K562 (cell line): ENCODE results near the gene BHLHE40. TPM values are rescaled to one million over a fixed set of nuclear protein-coding genes. Genes with fewer than 3 reads are reported as not detected.

Source experiments
- EP400 ChIP-seq: fragments of 450-650 bp; IDR thresholded peaks from 2 replicates; pipeline ENCODE4 v1.6.1; 2017; ENCODE audit warnings: antibody characterized with exemption, mild to moderate bottlenecking, moderate library complexity
- MGA ChIP-seq: fragments of 450-650 bp; IDR thresholded peaks from 2 replicates; pipeline ENCODE4 v1.6.1; 2016; ENCODE audit warnings: mild to moderate bottlenecking, moderate library complexity
- PYGO2 ChIP-seq: fragments of 450-650 bp; IDR thresholded peaks from 2 replicates; pipeline ENCODE4 v1.6.1; 2016; ENCODE audit warnings: mild to moderate bottlenecking, missing genetic modification characterization, moderate library complexity, missing compliant biosample characterization
- THRAP3 ChIP-seq: fragments of 450-650 bp; IDR thresholded peaks from 2 replicates; pipeline ENCODE4 v1.6.1; 2016; ENCODE audit warnings: mild to moderate bottlenecking, inconsistent platforms, borderline replicate concordance
- ZFP30 ChIP-seq: fragments of 250-450 bp; sonication (Bioruptor Pico); IDR thresholded peaks from 2 replicates; pipeline ENCODE4 v1.8.0; 2022; ENCODE audit warnings: moderate library complexity, mild to moderate bottlenecking, inconsistent platforms, borderline replicate concordance
- ZNF143 ChIP-seq: sonication (generic); formaldehyde crosslinking; IDR thresholded peaks from 2 replicates; pipeline ENCODE4 v1.9.0; 2022; ENCODE audit warnings: mild to moderate bottlenecking, missing genetic modification reagents
- ZNF436 ChIP-seq: fragments of 250-450, 450-650 bp; sonication (Bioruptor Pico); formaldehyde crosslinking; IDR thresholded peaks from 2 replicates; pipeline ENCODE4 v1.7.0; 2020; ENCODE audit warnings: mild to moderate bottlenecking
- polyA plus RNA-seq, 8 experiments: library from polyadenylated mRNA; depleted of rRNA in 4 of 8; stranded (reverse) in 5 of 8; unstranded in 3 of 8; fragments of >200 nt; fragmentation: Nextera tagmentation in 2 of 8; fragmentation: Illumina TruSeq in 1 of 8; extraction: Ambion mirVana in 2 of 8; extraction: Trizol in 1 of 8; gene quantifications; 2 replicates each; pipeline versions ENCODE4 v1.2.1 to v1.2.3, GENCODE V29; 2011 to 2014; ENCODE audit warnings: inconsistent platforms in 1 of 8, missing spikeins in 1 of 8
- total RNA-seq, 7 experiments: library from RNA; depleted of rRNA in 6 of 7; stranded (reverse); fragments of >200 nt in 6 of 7; fragmentation: Illumina TruSeq in 2 of 7; extraction: Trizol in 2 of 7; gene quantifications; 2 replicates each; pipeline versions ENCODE4 v1.2.1 to v1.2.3, GENCODE V29; 2011 to 2021; ENCODE audit warnings: low replicate concordance in 1 of 7
- TF ChIP-seq, protein P1 (sequence below): fragments of 250-450 bp; sonication (Bioruptor Pico); IDR thresholded peaks from 2 replicates; pipeline ENCODE4 v1.4.0; 2020
- TF ChIP-seq, protein P2 (sequence below): sonication (generic); formaldehyde crosslinking; IDR thresholded peaks from 2 replicates; pipeline ENCODE4 v1.5.0; 2020; ENCODE audit warnings: missing genetic modification reagents

The BHLHE40 gene
- total and polyA plus RNA-seq, 9 of the 15 experiments (the other 6 are each of a cell fraction or from before 2014, with no cell fraction given): 12.0 to 83.9 (median 31.4) TPM

- TF ChIP-seq MGA: no peak
- no peak for TF ChIP-seq ZNF436 (CRISPR knock-in tag)
- TF ChIP-seq ZNF143 (CRISPR knock-in tag): no peak
- TF ChIP-seq, protein P1, sequence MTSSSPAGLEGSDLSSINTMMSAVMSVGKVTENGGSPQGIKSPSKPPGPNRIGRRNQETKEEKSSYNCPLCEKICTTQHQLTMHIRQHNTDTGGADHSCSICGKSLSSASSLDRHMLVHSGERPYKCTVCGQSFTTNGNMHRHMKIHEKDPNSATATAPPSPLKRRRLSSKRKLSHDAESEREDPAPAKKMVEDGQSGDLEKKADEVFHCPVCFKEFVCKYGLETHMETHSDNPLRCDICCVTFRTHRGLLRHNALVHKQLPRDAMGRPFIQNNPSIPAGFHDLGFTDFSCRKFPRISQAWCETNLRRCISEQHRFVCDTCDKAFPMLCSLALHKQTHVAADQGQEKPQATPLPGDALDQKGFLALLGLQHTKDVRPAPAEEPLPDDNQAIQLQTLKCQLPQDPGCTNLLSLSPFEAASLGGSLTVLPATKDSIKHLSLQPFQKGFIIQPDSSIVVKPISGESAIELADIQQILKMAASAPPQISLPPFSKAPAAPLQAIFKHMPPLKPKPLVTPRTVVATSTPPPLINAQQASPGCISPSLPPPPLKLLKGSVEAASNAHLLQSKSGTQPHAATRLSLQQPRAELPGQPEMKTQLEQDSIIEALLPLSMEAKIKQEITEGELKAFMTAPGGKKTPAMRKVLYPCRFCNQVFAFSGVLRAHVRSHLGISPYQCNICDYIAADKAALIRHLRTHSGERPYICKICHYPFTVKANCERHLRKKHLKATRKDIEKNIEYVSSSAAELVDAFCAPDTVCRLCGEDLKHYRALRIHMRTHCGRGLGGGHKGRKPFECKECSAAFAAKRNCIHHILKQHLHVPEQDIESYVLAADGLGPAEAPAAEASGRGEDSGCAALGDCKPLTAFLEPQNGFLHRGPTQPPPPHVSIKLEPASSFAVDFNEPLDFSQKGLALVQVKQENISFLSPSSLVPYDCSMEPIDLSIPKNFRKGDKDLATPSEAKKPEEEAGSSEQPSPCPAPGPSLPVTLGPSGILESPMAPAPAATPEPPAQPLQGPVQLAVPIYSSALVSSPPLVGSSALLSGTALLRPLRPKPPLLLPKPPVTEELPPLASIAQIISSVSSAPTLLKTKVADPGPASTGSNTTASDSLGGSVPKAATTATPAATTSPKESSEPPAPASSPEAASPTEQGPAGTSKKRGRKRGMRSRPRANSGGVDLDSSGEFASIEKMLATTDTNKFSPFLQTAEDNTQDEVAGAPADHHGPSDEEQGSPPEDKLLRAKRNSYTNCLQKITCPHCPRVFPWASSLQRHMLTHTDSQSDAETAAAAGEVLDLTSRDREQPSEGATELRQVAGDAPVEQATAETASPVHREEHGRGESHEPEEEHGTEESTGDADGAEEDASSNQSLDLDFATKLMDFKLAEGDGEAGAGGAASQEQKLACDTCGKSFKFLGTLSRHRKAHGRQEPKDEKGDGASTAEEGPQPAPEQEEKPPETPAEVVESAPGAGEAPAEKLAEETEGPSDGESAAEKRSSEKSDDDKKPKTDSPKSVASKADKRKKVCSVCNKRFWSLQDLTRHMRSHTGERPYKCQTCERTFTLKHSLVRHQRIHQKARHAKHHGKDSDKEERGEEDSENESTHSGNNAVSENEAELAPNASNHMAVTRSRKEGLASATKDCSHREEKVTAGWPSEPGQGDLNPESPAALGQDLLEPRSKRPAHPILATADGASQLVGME (CRISPR knock-in tag): no peak; the same call in 1 of the 2 replicates
- TF ChIP-seq THRAP3: no peak
- no peak for TF ChIP-seq ZFP30 (CRISPR knock-in tag)
- TF ChIP-seq, protein P2, sequence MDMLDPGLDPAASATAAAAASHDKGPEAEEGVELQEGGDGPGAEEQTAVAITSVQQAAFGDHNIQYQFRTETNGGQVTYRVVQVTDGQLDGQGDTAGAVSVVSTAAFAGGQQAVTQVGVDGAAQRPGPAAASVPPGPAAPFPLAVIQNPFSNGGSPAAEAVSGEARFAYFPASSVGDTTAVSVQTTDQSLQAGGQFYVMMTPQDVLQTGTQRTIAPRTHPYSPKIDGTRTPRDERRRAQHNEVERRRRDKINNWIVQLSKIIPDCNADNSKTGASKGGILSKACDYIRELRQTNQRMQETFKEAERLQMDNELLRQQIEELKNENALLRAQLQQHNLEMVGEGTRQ (CRISPR knock-in tag): no peak
- no peak for TF ChIP-seq PYGO2
- TF ChIP-seq EP400: no peak
Observed at GRCh38 chr3:4986782-4987537, 7.7 kb downstream of the BHLHE40 start (continued).
